Measurements from ENCODE around the gene CAMTA2. TPM values are rescaled to one million over a fixed set of nuclear protein-coding genes. Genes with fewer than 3 reads are reported as not detected.

Gene CAMTA2
- polyA plus RNA-seq, 2 of the 4 experiments (the other 2 are of a cell fraction) = 12.4 to 30.3 TPM

DNA sequence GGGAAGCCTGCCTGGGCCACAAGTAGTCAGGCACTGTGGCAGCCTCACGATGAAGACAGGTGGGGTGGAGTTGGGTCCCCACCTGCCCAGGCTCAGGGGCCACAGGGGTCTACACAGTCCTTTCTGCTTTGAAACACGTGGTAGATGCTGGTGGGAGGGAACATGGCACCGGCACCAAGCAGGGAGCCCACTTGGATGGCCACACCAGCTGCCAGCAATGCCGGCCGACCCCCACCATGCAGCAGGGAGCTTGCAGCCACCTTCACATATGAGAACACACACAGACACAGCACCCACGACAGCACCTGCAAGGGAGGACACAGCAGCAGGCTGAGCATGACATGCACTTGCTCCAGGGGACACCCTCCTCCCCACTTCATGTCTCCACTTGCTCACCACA lies 45.4 kb upstream of the CAMTA2 start:
- ATAC-seq (no peak), FAIRE-seq (no peak), DNase-seq (ENCODE audit: low read depth in 1 of 2, low spot score in 1 of 2) (no peak)
- no peak overlapping the region for H3K4me3 ChIP-seq
- CTCF ChIA-PET = interaction anchor here (2.1 to 5.7 kb wide), 4 partner anchors 10 to 52 kb away, joined by 6 to 42 read pairs (median 20); no protein-coding TSS in a partner anchor
- peaks cover 3% of the 10 kb centered on the region; the same call in 1 of the 3 replicates for H3K4me1 ChIP-seq
- POLR2A ChIA-PET = interaction anchor here (0.6 kb wide), 1 partner anchor 55 kb away, joined by 3 read pairs; no protein-coding TSS in a partner anchor
- WGBS (ENCODE audit: missing lambda C conversion rate) = 79% methylated on average over 6 of the region's 6 CpGs
- no peak overlapping the region for H3K27ac ChIP-seq
- TF ChIP-seq HEYL (CRISPR knock-in tag; IDR thresholded peaks at IDR 0.05) (no peak), JUN (IDR thresholded peaks at IDR 0.05) (no peak), ZSCAN20 (CRISPR knock-in tag; IDR thresholded peaks at IDR 0.05) (no peak), FOXS1 (CRISPR knock-in tag; IDR thresholded peaks at IDR 0.05) (no peak), JUNB (IDR thresholded peaks at IDR 0.05) (no peak), SREBF2 (IDR thresholded peaks at IDR 0.05) (no peak)
- TF ChIP-seq, protein P1, sequence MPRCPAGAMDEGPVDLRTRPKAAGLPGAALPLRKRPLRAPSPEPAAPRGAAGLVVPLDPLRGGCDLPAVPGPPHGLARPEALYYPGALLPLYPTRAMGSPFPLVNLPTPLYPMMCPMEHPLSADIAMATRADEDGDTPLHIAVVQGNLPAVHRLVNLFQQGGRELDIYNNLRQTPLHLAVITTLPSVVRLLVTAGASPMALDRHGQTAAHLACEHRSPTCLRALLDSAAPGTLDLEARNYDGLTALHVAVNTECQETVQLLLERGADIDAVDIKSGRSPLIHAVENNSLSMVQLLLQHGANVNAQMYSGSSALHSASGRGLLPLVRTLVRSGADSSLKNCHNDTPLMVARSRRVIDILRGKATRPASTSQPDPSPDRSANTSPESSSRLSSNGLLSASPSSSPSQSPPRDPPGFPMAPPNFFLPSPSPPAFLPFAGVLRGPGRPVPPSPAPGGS (IDR thresholded peaks at IDR 0.05) = no peak
- H3K9me3 ChIP-seq = no peaks in the 10 kb centered on the region
- no peak overlapping the region for H3K4me2 ChIP-seq

DNA sequence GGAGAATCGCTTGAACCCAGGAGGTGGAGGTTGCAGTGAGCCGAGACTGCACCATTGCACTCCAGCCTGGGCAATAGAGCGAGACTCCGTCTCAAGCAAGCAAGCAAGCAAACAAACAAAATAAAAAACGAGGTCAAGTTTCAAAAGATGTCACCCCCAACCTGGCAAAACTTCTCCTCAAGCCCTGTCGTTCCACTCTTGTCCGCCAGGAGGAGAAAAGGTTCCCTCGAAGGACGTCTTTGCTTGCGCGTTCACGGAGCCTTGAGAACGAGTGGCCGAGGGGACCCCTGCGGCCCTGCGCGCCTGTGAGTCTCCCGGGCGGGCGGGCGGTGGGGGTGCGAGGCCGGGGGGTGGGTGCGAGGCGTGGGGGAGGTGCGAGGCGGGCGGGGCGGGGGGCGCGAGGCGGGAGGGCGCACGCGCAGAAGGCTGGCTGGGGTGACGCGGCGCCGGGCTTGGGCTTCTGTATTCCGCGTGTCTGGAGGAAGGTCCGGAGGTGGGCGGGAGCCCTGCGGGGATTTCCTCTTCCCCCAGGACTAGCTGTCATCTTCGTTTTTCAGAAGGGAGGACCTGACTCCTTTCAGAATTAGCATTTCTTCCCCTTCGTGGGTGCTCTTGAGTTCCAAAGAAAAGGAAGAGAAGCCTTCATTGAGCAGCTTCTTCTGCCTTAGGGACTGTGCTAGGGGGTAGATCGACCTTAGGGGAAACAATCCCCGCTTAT lies 44.0 kb upstream of the CAMTA2 start:
- Histone ChIP-seq H3K4me3 (peak overlapping the region; percentile 42), H3K4me1 (peaks cover 3% of the 10 kb centered on the region; the same call in 1 of the 3 replicates), H3K27ac (peak overlapping the region; percentile 70 to 90), H3K9me3 (no peaks in the 10 kb centered on the region), H3K4me2 (peak overlapping the region; percentile 84)
- peak; percentile 7 for FAIRE-seq
- WGBS (ENCODE audit: missing lambda C conversion rate) = 12% methylated on average over 29 of the region's 48 CpGs
- ATAC-seq = peak; percentile 76 to 79
- POLR2A ChIA-PET = interaction anchor here (2.1 kb wide), 1 partner anchor 34 kb away, joined by 5 read pairs; the partner anchor contains the start of genes INCA1 and KIF1C
- peak; percentile 86 for DNase-seq (ENCODE audit: low read depth in 1 of 2, low spot score in 1 of 2)
- CTCF ChIA-PET = interaction anchor here (0.7 to 5.7 kb wide), 25 partner anchors 8 to 254 kb away, joined by 3 to 58 read pairs (median 4); partner anchors contain the start of gene CAMTA2
- TF ChIP-seq, protein P2, sequence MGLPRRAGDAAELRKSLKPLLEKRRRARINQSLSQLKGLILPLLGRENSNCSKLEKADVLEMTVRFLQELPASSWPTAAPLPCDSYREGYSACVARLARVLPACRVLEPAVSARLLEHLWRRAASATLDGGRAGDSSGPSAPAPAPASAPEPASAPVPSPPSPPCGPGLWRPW (IDR thresholded peaks at IDR 0.05) = no peak
- TF ChIP-seq NFE2L2 (conservative IDR thresholded peaks at IDR 0.05; ENCODE audit: low read length) (no peak), RFX5 (IDR thresholded peaks at IDR 0.05) (no peak), ESRRA (IDR thresholded peaks at IDR 0.05; ENCODE audit: borderline replicate concordance, low read length) (no peak), EHF (CRISPR knock-in tag; IDR thresholded peaks at IDR 0.05) (no peak), RNF2 (IDR thresholded peaks at IDR 0.05; ENCODE audit: borderline replicate concordance, low read depth) (no peak; the same call in 1 of the 2 replicates), FOSB (CRISPR knock-in tag; IDR thresholded peaks at IDR 0.05) (no peak), ZC3H11A (IDR thresholded peaks at IDR 0.05) (no peak), POLR2A (IDR thresholded peaks at IDR 0.05; ENCODE audit: low read length) (0 out of 2 replicates have a peak, but pooled peaks have one; percentile 10), HEYL (CRISPR knock-in tag; IDR thresholded peaks at IDR 0.05) (no peak), ZSCAN20 (CRISPR knock-in tag; IDR thresholded peaks at IDR 0.05) (no peak), NPAS2 (CRISPR knock-in tag; IDR thresholded peaks at IDR 0.05; ENCODE audit: borderline replicate concordance) (no peak), TP53 (CRISPR knock-in tag; IDR thresholded peaks at IDR 0.05) (no peak), POLR2AphosphoS2 (conservative IDR thresholded peaks at IDR 0.05; ENCODE audit: low read length) (no peak), GATA3 (IDR thresholded peaks at IDR 0.05; ENCODE audit: borderline replicate concordance) (no peak), SREBF2 (IDR thresholded peaks at IDR 0.05) (no peak), HOXB13 (CRISPR knock-in tag; IDR thresholded peaks at IDR 0.05; ENCODE audit: low read depth) (no peak), KDM5A (IDR thresholded peaks at IDR 0.05) (no peak), HDAC2 (IDR thresholded peaks at IDR 0.05) (no peak), KDM1A (IDR thresholded peaks at IDR 0.05; ENCODE audit: low read depth) (no peak), CHD4 (IDR thresholded peaks at IDR 0.05; ENCODE audit: borderline replicate concordance) (no peak)
- TF ChIP-seq, protein P3, sequence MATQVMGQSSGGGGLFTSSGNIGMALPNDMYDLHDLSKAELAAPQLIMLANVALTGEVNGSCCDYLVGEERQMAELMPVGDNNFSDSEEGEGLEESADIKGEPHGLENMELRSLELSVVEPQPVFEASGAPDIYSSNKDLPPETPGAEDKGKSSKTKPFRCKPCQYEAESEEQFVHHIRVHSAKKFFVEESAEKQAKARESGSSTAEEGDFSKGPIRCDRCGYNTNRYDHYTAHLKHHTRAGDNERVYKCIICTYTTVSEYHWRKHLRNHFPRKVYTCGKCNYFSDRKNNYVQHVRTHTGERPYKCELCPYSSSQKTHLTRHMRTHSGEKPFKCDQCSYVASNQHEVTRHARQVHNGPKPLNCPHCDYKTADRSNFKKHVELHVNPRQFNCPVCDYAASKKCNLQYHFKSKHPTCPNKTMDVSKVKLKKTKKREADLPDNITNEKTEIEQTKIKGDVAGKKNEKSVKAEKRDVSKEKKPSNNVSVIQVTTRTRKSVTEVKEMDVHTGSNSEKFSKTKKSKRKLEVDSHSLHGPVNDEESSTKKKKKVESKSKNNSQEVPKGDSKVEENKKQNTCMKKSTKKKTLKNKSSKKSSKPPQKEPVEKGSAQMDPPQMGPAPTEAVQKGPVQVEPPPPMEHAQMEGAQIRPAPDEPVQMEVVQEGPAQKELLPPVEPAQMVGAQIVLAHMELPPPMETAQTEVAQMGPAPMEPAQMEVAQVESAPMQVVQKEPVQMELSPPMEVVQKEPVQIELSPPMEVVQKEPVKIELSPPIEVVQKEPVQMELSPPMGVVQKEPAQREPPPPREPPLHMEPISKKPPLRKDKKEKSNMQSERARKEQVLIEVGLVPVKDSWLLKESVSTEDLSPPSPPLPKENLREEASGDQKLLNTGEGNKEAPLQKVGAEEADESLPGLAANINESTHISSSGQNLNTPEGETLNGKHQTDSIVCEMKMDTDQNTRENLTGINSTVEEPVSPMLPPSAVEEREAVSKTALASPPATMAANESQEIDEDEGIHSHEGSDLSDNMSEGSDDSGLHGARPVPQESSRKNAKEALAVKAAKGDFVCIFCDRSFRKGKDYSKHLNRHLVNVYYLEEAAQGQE (IDR thresholded peaks at IDR 0.05) = no peak
- TF ChIP-seq, protein P4, sequence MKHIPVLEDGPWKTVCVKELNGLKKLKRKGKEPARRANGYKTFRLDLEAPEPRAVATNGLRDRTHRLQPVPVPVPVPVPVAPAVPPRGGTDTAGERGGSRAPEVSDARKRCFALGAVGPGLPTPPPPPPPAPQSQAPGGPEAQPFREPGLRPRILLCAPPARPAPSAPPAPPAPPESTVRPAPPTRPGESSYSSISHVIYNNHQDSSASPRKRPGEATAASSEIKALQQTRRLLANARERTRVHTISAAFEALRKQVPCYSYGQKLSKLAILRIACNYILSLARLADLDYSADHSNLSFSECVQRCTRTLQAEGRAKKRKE (CRISPR knock-in tag; IDR thresholded peaks at IDR 0.05; ENCODE audit: low read depth) = 0 out of 2 replicates have a peak, but pooled peaks have one; percentile 56
- TF ChIP-seq, protein P5, sequence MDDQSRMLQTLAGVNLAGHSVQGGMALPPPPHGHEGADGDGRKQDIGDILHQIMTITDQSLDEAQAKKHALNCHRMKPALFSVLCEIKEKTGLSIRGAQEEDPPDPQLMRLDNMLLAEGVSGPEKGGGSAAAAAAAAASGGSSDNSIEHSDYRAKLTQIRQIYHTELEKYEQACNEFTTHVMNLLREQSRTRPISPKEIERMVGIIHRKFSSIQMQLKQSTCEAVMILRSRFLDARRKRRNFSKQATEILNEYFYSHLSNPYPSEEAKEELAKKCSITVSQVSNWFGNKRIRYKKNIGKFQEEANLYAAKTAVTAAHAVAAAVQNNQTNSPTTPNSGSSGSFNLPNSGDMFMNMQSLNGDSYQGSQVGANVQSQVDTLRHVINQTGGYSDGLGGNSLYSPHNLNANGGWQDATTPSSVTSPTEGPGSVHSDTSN (IDR thresholded peaks at IDR 0.05) = no peak
- TF ChIP-seq, protein P1 (IDR thresholded peaks at IDR 0.05) = no peak
- TF ChIP-seq, protein P6, sequence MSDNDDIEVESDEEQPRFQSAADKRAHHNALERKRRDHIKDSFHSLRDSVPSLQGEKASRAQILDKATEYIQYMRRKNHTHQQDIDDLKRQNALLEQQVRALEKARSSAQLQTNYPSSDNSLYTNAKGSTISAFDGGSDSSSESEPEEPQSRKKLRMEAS (IDR thresholded peaks at IDR 0.05) = peak; percentile 91

Data from A549 (cell line).